Stomach (tissue), 9 donors: ENCODE results near the gene CAMK2B. TPM values are rescaled to one million over a fixed set of nuclear protein-coding genes. Genes with fewer than 3 reads are reported as not detected.
A peak's percentile ranks its signal among the peaks of the same experiment; 100 is the strongest.

Experiments used
- DNase-seq, 2 donors: peaks; one replicate each; pipeline versions ENCODE4 v3.0.0 to v3.0.0-alpha.2; 2013 to 2019
- H3K27ac ChIP-seq, 5 donors: fragments of 200-600 bp in 4 of 5; sonication (generic) in 4 of 5; one replicate each; pipeline ENCODE4 v1.5.1; 2013 to 2019; ENCODE audit warnings: mild to moderate bottlenecking in 1 of 5, moderate library complexity in 1 of 5
- H3K27me3 ChIP-seq, 3 donors: fragments of 200-600 bp; sonication (generic); one replicate each; pipeline ENCODE4 v1.5.1; 2017 to 2019; ENCODE audit warnings: mixed run types in 1 of 3
- H3K36me3 ChIP-seq, 4 donors: fragments of 200-600 bp; sonication (generic); 1 replicate in 3 of 4; 2 replicates in 1 of 4; pipeline ENCODE4 v1.5.1; 2016 to 2019
- H3K4me1 ChIP-seq, 4 donors: fragments of 200-600 bp; sonication (generic); one replicate each; pipeline ENCODE4 v1.5.1; 2016 to 2019
- H3K4me3 ChIP-seq, 4 donors: fragments of 200-600 bp; sonication (generic) in 3 of 4; one replicate each; pipeline ENCODE4 v1.5.1; 2016 to 2019; ENCODE audit warnings: mild to moderate bottlenecking in 1 of 4
- H3K9me3 ChIP-seq, 4 donors: fragments of 200-600 bp; sonication (generic); one replicate each; pipeline ENCODE4 v1.5.1; 2016 to 2019
- CTCF ChIP-seq, 7 experiments: fragments of 450-650 bp in 4 of 7; fragments of 200-600 bp in 3 of 7; sonication (generic) in 3 of 7; IDR thresholded peaks; one replicate each; pipeline ENCODE4 v1.5.1; 2016 to 2019; ENCODE audit warnings: antibody characterized with exemption in 7 of 7, control low read depth in 2 of 7, mild to moderate bottlenecking in 1 of 7
- EP300 ChIP-seq: sonication (generic); formaldehyde crosslinking; IDR thresholded peaks from one replicate; pipeline ENCODE4 v1.6.1; 2017; ENCODE audit warnings: antibody characterized with exemption
- POLR2A ChIP-seq, 4 donors: fragments of 450-650 bp; IDR thresholded peaks; one replicate each; pipeline ENCODE4 v1.6.1; 2016; ENCODE audit warnings: antibody characterized with exemption in 4 of 4, control low read depth in 2 of 4, mild to moderate bottlenecking in 1 of 4, moderate library complexity in 1 of 4
- POLR2AphosphoS5 ChIP-seq, 3 donors: sonication (generic); formaldehyde crosslinking; IDR thresholded peaks; one replicate each; pipeline ENCODE4 v1.6.1; 2016; ENCODE audit warnings: antibody characterized with exemption in 3 of 3
- WGBS, 5 donors: extraction: QIAGEN DNeasy Blood & Tissue Kit in 3 of 5; methylation state at CpG; one replicate each; pipeline versions ENCODE4 v1.1.5 to v1.1.7; 2013 to 2018; 5-methylcytosine and 5-hydroxymethylcytosine counted together
- intact Hi-C: fragments of 100-400 bp; cut with DNase I; formaldehyde crosslinking; loops from one replicate; pipeline ENCODE4 v1.15.1; 2023; ENCODE audit warnings: low total_unique reads
- polyA plus RNA-seq, 3 donors: library from polyadenylated mRNA; stranded (reverse); fragments of 200-250 nt; gene quantifications; one replicate each; pipeline ENCODE4 v1.2.3, GENCODE V29; 2013
- total RNA-seq, 5 donors: library from RNA; depleted of rRNA; stranded (reverse); fragments of >200 nt; gene quantifications; one replicate each; pipeline versions ENCODE4 v1.1.0 to v1.2.3, GENCODE V29; 2014 to 2016
- donor health status: healthy with polysubstance abuse.
- donor health status: Bipolar disorder and iron deficiency.
- donor health status: healthy.

The CAMK2B gene
- total and polyA plus RNA-seq, 8 donors: 0.92 to 28.4 (median 5.4) TPM; not detected in 2

- Histone ChIP-seq H3K4me1 (peaks cover 0 to 12% (median 10%) of the 10 kb centered on the region in 4 donors), H3K36me3 (no peaks in the 10 kb centered on the region), H3K27me3 (peaks cover 0 to 33% (median 14%) of the 10 kb centered on the region in 3 donors), H3K27ac (no peak overlapping the region), H3K9me3 (peaks cover 0 to 5% (median 3%) of the 10 kb centered on the region in 4 donors), H3K4me3 (no peak overlapping the region)
- intact Hi-C loops: no loop called here
- peak in 1 of 2 donors; percentile 8 for DNase-seq
- TF ChIP-seq EP300 (no peak), CTCF (IDR thresholded peaks at IDR 0.05) (no peak), POLR2A (IDR thresholded peaks at IDR 0.05) (no peak), POLR2AphosphoS5 (IDR thresholded peaks at IDR 0.05) (no peak)
- WGBS, 5 donors: 84 to 93% (median 89%) methylated on average over 6 to 7 of the region's 7 CpGs
Observed at GRCh38 chr7:44313621-44314031, 11.8 kb downstream of the CAMK2B start.

- 86 to 92% (median 88%) methylated on average over 5 to 8 of the region's 8 CpGs for WGBS, 5 donors
- H3K27me3 ChIP-seq: peaks cover 0 to 36% (median 14%) of the 10 kb centered on the region in 3 donors
- no peaks in the 10 kb centered on the region for H3K36me3 ChIP-seq
- TF ChIP-seq CTCF (IDR thresholded peaks at IDR 0.05): no peak
- no peak for TF ChIP-seq EP300
- TF ChIP-seq POLR2AphosphoS5 (IDR thresholded peaks at IDR 0.05): no peak
- no peak for TF ChIP-seq POLR2A (IDR thresholded peaks at IDR 0.05)
- intact Hi-C loops: no loop called here
- DNase-seq: peak in 1 of 2 donors; percentile 16
- H3K9me3 ChIP-seq: peaks cover 0 to 5% (median 3%) of the 10 kb centered on the region in 4 donors
- peaks cover 0 to 12% (median 10%) of the 10 kb centered on the region in 4 donors for H3K4me1 ChIP-seq
- H3K4me3 ChIP-seq: no peak overlapping the region
- H3K27ac ChIP-seq: no peak overlapping the region
Observed at GRCh38 chr7:44313016-44313415, 12.4 kb downstream of the CAMK2B start.

GRCh38 chr7:44311561-44312495 is 13.6 kb downstream of the CAMK2B start:
- H3K4me3 ChIP-seq: no peak overlapping the region
- H3K36me3 ChIP-seq: no peaks in the 10 kb centered on the region
- peak in 1 of 2 donors; percentile 14 for DNase-seq
- no peak overlapping the region for H3K27ac ChIP-seq
- TF ChIP-seq POLR2AphosphoS5 (IDR thresholded peaks at IDR 0.05): no peak
- no peak for TF ChIP-seq CTCF (IDR thresholded peaks at IDR 0.05)
- no peak for TF ChIP-seq EP300
- no peak for TF ChIP-seq POLR2A (IDR thresholded peaks at IDR 0.05)
- peaks cover 0 to 12% (median 10%) of the 10 kb centered on the region in 4 donors for H3K4me1 ChIP-seq
- intact Hi-C loops: no loop called here
- 80 to 88% (median 85%) methylated on average over 11 to 16 of the region's 16 CpGs for WGBS, 5 donors
- peaks cover 0 to 36% (median 14%) of the 10 kb centered on the region in 3 donors for H3K27me3 ChIP-seq
- H3K9me3 ChIP-seq: peaks cover 0 to 5% (median 3%) of the 10 kb centered on the region in 4 donors

- WGBS, 5 donors: 77 to 88% (median 81%) methylated on average over 10 of the region's 10 CpGs
- Histone ChIP-seq H3K27ac (no peak overlapping the region), H3K4me3 (peak overlapping the region; percentile 36 to 52 (median 38))
Observed at GRCh38 chr7:44310221-44310848, 15.1 kb downstream of the CAMK2B start.

More at GRCh38 chr7:44310221-44310848, 15.1 kb downstream of the CAMK2B start:
- TF ChIP-seq POLR2AphosphoS5 (IDR thresholded peaks at IDR 0.05): no peak
- no peak for TF ChIP-seq CTCF (IDR thresholded peaks at IDR 0.05)
- TF ChIP-seq POLR2A (IDR thresholded peaks at IDR 0.05): no peak
- no peak for TF ChIP-seq EP300
- Histone ChIP-seq H3K27me3 (peaks cover 0 to 36% (median 14%) of the 10 kb centered on the region in 3 donors), H3K36me3 (no peaks in the 10 kb centered on the region), H3K4me1 (peaks cover 0 to 12% (median 10%) of the 10 kb centered on the region in 4 donors), H3K9me3 (peaks cover 0 to 5% (median 2%) of the 10 kb centered on the region in 4 donors)
- intact Hi-C loops: no loop called here
- DNase-seq: peak in 1 of 2 donors; percentile 19
